T-cell (primary cell): ENCODE results near the gene PODXL2. TPM values are rescaled to one million over a fixed set of nuclear protein-coding genes. Genes with fewer than 3 reads are reported as not detected.

ENCODE experiments used
- ATAC-seq, 4 experiments: fragments of 200-7000 bp in 3 of 4; fragments of 150-1000 bp in 1 of 4; cut with Tn5 transposase; replicated peaks in 1 of 4; 1 replicate in 3 of 4; 2 replicates in 1 of 4; pipeline ENCODE4 v1.10.0; 2021; ENCODE audit warnings: moderate library complexity in 3 of 4, mild to moderate bottlenecking in 2 of 4, moderate number of reproducible peaks in 1 of 4
- CTCF ChIA-PET, 2 donors: fragments of 300-600 bp; sonication (Branson Sonifier 250); formaldehyde crosslinking; loops; one replicate each; lab custom pipeline; 2022; ENCODE audit warnings: antibody characterized with exemption in 2 of 2; lab: Charles Lee
- POLR2A ChIA-PET, 2 donors: fragments of 300-600 bp; sonication (Branson Sonifier 250); formaldehyde crosslinking; loops; one replicate each; lab custom pipeline; 2022; ENCODE audit warnings: antibody characterized with exemption in 2 of 2; lab: Charles Lee
- DNase-seq, 35 experiments: peaks; one replicate each; pipeline versions ENCODE4 v3.0.0 to v3.0.0-alpha.2; 2013 to 2023
- H3K27ac ChIP-seq: one replicate; pipeline ENCODE4 v1.5.1; 2013; ENCODE audit warnings: low read length
- H3K27me3 ChIP-seq, 2 experiments: replicated peaks in 1 of 2; 1 replicate in 1 of 2; 2 replicates in 1 of 2; pipeline versions ENCODE4 v1.6.1 to v1.7.0; 2013; ENCODE audit warnings: low read length in 1 of 2, mixed read lengths in 1 of 2; ENCODE audit not compliant: control insufficient read depth in 2 of 2, insufficient read depth in 2 of 2; ENCODE audit errors: extremely low read depth in 1 of 2
- H3K36me3 ChIP-seq, 2 donors: 1 replicate in 1 of 2; 2 replicates in 1 of 2; pipeline versions ENCODE4 v1.6.1 to v1.7.0; 2013; ENCODE audit warnings: low read length in 1 of 2; ENCODE audit not compliant: control insufficient read depth in 2 of 2, insufficient read depth in 1 of 2; ENCODE audit errors: extremely low read depth in 1 of 2
- H3K4me1 ChIP-seq, 2 experiments: 1 replicate in 1 of 2; 2 replicates in 1 of 2; pipeline versions ENCODE4 v1.6.1 to v1.7.0; 2013; ENCODE audit warnings: low read length in 2 of 2, mixed read lengths in 1 of 2; ENCODE audit not compliant: insufficient read depth in 2 of 2, control insufficient read depth in 1 of 2; ENCODE audit errors: extremely low read depth in 1 of 2
- H3K4me3 ChIP-seq, 2 donors: 1 replicate in 1 of 2; 2 replicates in 1 of 2; pipeline versions ENCODE4 v1.5.1 to v1.7.0; 2013; ENCODE audit warnings: mild to moderate bottlenecking in 2 of 2, low read length in 1 of 2, moderate library complexity in 1 of 2; ENCODE audit not compliant: control insufficient read depth in 1 of 2; ENCODE audit errors: extremely low read depth in 1 of 2
- H3K9me3 ChIP-seq: 2 replicates; pipeline ENCODE4 v1.7.0; 2013
- H3K27ac Mint-ChIP-seq, 2 donors: one replicate each; pipeline ENCODE4 v1.8.0; 2020 to 2021; ENCODE audit warnings: mild to moderate bottlenecking in 2 of 2, mixed read lengths in 2 of 2
- H3K27me3 Mint-ChIP-seq, 2 donors: one replicate each; pipeline ENCODE4 v1.8.0; 2021 to 2022; ENCODE audit warnings: mixed read lengths in 2 of 2
- H3K36me3 Mint-ChIP-seq: one replicate; pipeline ENCODE4 v1.8.0; 2021; ENCODE audit warnings: mixed read lengths
- H3K4me1 Mint-ChIP-seq, 3 donors: one replicate each; pipeline ENCODE4 v1.8.0; 2020 to 2022; ENCODE audit warnings: mixed read lengths in 3 of 3, mild to moderate bottlenecking in 1 of 3
- H3K4me3 Mint-ChIP-seq, 3 donors: one replicate each; pipeline ENCODE4 v1.8.0; 2020 to 2022; ENCODE audit warnings: mild to moderate bottlenecking in 3 of 3, mixed read lengths in 3 of 3, moderate library complexity in 3 of 3
- H3K9me3 Mint-ChIP-seq, 3 donors: one replicate each; pipeline ENCODE4 v1.8.0; 2020 to 2022; ENCODE audit warnings: mixed read lengths in 3 of 3
- WGBS: methylation state at CpG from one replicate; pipeline ENCODE4 v1.1.5; 2013; ENCODE audit warnings: missing lambda C conversion rate; ENCODE audit not compliant: insufficient coverage; 5-methylcytosine and 5-hydroxymethylcytosine counted together
- total RNA-seq, 35 experiments: library from RNA in 6 of 35; stranded (reverse) in 6 of 35; fragments of 120-200 nt in 1 of 35; gene quantifications; one replicate each; pipeline versions ENCODE4 v1.2.1 to v1.2.4 and lab custom pipeline; 2013 to 2026

The PODXL2 gene, protein sequence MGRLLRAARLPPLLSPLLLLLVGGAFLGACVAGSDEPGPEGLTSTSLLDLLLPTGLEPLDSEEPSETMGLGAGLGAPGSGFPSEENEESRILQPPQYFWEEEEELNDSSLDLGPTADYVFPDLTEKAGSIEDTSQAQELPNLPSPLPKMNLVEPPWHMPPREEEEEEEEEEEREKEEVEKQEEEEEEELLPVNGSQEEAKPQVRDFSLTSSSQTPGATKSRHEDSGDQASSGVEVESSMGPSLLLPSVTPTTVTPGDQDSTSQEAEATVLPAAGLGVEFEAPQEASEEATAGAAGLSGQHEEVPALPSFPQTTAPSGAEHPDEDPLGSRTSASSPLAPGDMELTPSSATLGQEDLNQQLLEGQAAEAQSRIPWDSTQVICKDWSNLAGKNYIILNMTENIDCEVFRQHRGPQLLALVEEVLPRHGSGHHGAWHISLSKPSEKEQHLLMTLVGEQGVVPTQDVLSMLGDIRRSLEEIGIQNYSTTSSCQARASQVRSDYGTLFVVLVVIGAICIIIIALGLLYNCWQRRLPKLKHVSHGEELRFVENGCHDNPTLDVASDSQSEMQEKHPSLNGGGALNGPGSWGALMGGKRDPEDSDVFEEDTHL
- 1 to 10 TPM; 2.0 to 4.7 (median 4.2) TPM for total RNA-seq
- total RNA-seq (2013) = 2.9 TPM
- 2.4 to 8.6 (median 4.2) reads per million in 29 experiments for total RNA-seq (lab: John Stamatoyannopoulos, UW)

DNA sequence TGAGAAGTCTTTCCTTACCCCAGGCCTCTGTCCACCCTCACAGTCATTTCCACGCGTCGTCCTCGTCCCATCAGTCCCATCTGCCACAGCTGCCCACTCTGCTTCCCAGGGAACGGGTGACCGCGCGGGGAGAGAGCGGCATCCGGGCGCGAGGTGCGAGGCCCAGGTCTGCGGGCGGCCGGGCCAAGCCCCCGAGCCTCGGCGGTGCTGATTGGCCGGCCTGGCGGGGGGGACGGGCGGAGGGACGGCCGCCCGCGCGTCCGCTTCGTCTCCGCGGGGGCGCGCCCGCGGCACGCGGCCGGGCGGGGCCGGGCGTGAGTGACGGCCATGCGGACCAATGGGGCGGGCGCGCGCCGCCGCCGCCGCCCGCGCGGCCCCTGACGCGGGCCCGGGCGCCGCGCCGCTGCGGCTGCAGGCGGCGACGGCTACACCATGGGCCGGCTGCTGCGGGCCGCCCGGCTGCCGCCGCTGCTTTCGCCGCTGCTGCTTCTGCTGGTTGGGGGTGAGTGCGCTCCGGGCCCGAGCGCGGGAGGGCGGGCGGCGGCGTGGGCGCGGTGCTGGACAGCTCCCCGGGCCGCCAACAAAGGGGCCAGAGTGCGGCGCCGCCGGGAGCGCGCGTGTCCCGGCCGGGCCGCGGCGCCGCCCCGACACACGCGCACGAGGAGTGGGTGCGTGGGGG, at the start of gene PODXL2:
Gene PODXL2, plus strand, starts transcription at position 398 of the 679 bp plus-strand sequence. Its CDS starts 35 bp downstream, at position 433.
- Histone ChIP-seq H3K27ac (no peak within 1 kb of the TSS), H3K36me3 (no peaks in the 10 kb centered on the region), H3K9me3 (no peaks in the 10 kb centered on the region), H3K4me1 (peaks cover 11 to 28% of the 10 kb centered on the region in 2 experiments), H3K4me3 (peak within 1 kb of the TSS; percentile 47 to 64), H3K27me3 (peaks cover 5 to 28% of the 10 kb centered on the region in 2 experiments)
- Mint-ChIP-seq H3K4me1 (peaks cover 24 to 38% (median 38%) of the 10 kb centered on the region in 3 donors), H3K9me3 (no peaks in the 10 kb centered on the region), H3K36me3 (no peaks in the 10 kb centered on the region), H3K4me3 (peak within 1 kb of the TSS; percentile 84 to 96 (median 85)), H3K27ac (peak within 1 kb of the TSS; percentile 25 to 52), H3K27me3 (peaks cover 16 to 38% of the 10 kb centered on the region in 2 donors)
- POLR2A ChIA-PET = no interaction called here
- WGBS = 8% methylated on average over 103 of the region's 105 CpGs
- DNase-seq = peak in 17 of 35 experiments; percentile 4 to 67 (median 18)
- peak; percentile 52 to 68 (median 64) for ATAC-seq
- CTCF ChIA-PET = no interaction called here

DNA sequence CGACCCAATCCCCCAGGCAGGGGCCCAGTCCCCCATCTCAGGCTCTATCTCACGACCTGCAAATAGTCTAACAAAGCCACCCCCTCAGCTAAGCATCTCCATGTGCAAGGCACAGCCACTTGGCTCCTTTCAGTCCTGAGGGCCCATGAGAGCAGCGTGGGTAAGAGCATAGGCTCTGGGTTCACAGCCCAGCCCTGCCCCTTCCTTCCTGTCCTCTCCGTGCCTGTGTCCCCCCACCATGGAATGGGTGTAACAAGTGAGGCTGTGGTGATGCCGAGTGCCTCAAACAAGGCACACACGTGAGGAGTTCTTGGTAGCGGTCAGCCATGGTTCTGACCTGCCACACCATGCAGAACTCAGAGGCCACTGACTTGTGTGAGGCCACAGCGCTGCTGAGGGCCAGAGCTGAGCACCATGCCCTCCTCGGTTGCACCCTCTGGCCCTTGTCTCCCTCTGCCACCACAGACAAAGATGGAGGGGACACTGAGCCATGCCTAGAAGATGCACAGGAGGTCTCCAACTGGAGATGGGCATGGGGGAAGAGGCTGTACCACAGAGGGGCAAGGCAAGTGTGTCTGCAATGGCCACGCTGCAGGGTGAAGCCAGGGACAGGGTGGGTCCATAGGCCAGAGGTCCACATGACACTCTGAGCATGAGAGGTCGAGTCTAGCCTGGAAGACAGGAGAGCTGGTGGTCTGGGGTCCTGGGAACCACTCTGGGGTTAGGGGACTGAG, 48.5 kb upstream of the PODXL2 start:
- Histone ChIP-seq H3K4me3 (no peak overlapping the region), H3K27ac (no peak overlapping the region), H3K27me3 (no peaks in the 10 kb centered on the region), H3K36me3 (peaks cover 2 to 12% of the 10 kb centered on the region in 2 donors), H3K9me3 (no peaks in the 10 kb centered on the region), H3K4me1 (peaks cover 0 to 23% of the 10 kb centered on the region in 2 experiments)
- ChIA-PET CTCF (no interaction called here), POLR2A (interaction anchor here in 1 of 2 donors (0.6 kb wide), 1 partner anchor 10 kb away, joined by 4 read pairs; no protein-coding TSS in a partner anchor)
- Mint-ChIP-seq H3K4me3 (no peak overlapping the region), H3K27ac (no peak overlapping the region), H3K9me3 (no peaks in the 10 kb centered on the region), H3K4me1 (peaks cover 27 to 31% (median 30%) of the 10 kb centered on the region in 3 donors), H3K27me3 (no peaks in the 10 kb centered on the region), H3K36me3 (no peaks in the 10 kb centered on the region)
- DNase-seq (no peak), ATAC-seq (no peak)
- 89% methylated on average over 10 of the region's 11 CpGs for WGBS

DNA sequence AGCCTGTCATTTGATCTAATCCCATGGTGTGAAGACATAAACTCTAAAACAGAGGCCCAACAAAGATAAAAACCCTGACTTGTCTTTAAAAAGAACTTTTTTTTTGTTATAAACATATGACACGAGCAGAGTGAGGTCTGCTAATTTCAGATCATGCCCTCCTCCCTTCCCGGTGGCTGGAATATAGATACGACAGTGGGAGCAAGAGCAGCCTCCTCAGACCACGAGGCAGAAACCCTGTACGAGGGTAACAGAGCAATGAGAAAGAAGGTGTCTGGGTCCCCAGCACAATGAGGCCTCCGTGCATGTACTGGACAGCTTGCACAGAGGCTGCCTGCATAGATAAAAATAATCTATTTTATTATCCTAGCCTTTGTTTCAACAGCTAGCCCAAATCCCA, 44.3 kb upstream of the PODXL2 start:
- Mint-ChIP-seq H3K27ac (no peak overlapping the region), H3K9me3 (no peaks in the 10 kb centered on the region), H3K27me3 (no peaks in the 10 kb centered on the region), H3K4me3 (no peak overlapping the region), H3K36me3 (no peaks in the 10 kb centered on the region), H3K4me1 (peaks cover 39 to 53% (median 47%) of the 10 kb centered on the region in 3 donors)
- H3K4me1 ChIP-seq = peaks cover 9 to 37% of the 10 kb centered on the region in 2 experiments
- ATAC-seq (no peak), DNase-seq (no peak)
- ChIA-PET POLR2A (no interaction called here), CTCF (interaction anchor here in 1 of 2 donors (0.8 kb wide), 1 partner anchor 37 kb away, joined by 3 read pairs; no protein-coding TSS in a partner anchor)
- WGBS = 100% methylated on average over 1 of the region's 6 CpGs
- no peak overlapping the region for H3K4me3 ChIP-seq
- H3K27me3 ChIP-seq = no peaks in the 10 kb centered on the region
- no peaks in the 10 kb centered on the region for H3K9me3 ChIP-seq
- H3K36me3 ChIP-seq = peaks cover 0 to 4% of the 10 kb centered on the region in 2 donors
- no peak overlapping the region for H3K27ac ChIP-seq

DNA sequence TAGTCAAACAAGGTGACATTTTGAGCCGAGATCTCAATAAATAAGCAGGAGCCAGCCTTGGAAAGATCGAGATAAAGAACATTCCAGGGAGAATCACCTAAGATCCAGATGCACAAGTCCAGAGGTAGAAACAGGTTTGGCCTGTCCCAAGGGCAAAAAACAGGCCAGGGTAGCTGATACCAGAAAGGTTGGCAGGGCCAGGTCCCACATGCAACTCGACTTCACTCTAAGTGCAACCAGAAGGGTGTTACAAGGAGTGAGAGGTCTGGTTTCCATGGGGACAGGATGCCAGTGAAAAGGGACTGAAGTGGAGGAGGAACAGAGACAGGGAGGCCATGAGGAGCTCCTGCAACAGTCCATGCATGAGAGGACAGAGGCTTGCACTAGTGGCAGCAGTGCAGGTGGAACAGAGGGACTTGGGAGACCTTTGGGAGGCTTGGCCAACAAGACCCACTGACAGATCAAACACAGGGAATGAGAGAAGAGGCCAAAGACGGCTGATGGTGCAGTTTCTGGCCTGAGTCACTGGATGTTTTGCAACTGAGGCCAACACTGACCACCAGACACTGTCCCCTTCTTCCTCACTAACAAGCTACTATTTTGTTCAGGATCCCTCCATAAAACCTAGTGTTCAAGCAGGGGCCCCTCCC, 43.7 kb upstream of the PODXL2 start:
- ChIA-PET CTCF (interaction anchor here in 1 of 2 donors (0.8 kb wide), 1 partner anchor 37 kb away, joined by 3 read pairs; no protein-coding TSS in a partner anchor), POLR2A (no interaction called here)
- no peaks in the 10 kb centered on the region for H3K36me3 Mint-ChIP-seq
- H3K4me3 Mint-ChIP-seq = no peak overlapping the region
- 90% methylated on average over 4 of the region's 4 CpGs for WGBS
- no peaks in the 10 kb centered on the region for H3K9me3 Mint-ChIP-seq
- ATAC-seq = no peak
- no peaks in the 10 kb centered on the region for H3K27me3 Mint-ChIP-seq
- Histone ChIP-seq H3K4me1 (peaks cover 9 to 36% of the 10 kb centered on the region in 2 experiments), H3K36me3 (peaks cover 0 to 4% of the 10 kb centered on the region in 2 donors), H3K27me3 (no peaks in the 10 kb centered on the region), H3K9me3 (no peaks in the 10 kb centered on the region), H3K27ac (no peak overlapping the region), H3K4me3 (no peak overlapping the region)
- no peak for DNase-seq
- peaks cover 39 to 53% (median 47%) of the 10 kb centered on the region in 3 donors for H3K4me1 Mint-ChIP-seq
- no peak overlapping the region for H3K27ac Mint-ChIP-seq

DNA sequence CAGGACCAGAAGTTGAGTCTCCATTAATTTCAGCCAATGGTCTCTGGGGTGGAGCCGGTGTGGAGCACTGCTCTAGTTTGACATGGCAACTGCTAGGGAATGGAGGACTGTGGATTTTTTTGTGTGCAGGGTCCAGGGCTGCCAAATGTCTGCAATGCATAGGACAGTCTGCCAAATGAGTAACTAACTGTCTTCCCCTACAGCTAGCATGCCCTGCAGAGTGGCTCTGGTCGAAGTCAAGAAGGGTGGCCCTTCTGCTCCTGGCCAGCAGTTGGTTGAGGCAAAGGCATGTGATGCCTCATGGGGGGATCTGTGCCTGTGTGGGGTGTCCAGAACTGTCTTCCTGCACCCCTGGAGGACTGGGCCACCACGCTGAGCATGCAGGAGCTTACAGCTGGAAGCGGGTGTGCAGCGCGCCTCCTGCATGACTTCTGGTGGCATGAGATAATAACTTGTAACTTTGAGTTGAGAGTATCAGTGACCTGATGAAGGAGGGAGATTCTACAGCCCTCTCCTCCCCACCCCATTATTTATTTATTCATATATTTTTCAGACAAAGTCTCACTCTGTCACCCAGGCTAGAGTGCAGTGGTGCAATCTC, 43.1 kb upstream of the PODXL2 start:
- Mint-ChIP-seq H3K27me3 (no peaks in the 10 kb centered on the region), H3K27ac (peak overlapping the region in 1 of 2 donors; percentile 40), H3K4me3 (no peak overlapping the region), H3K4me1 (peaks cover 33 to 49% (median 45%) of the 10 kb centered on the region in 3 donors), H3K36me3 (no peaks in the 10 kb centered on the region), H3K9me3 (no peaks in the 10 kb centered on the region)
- Histone ChIP-seq H3K27ac (no peak overlapping the region), H3K9me3 (no peaks in the 10 kb centered on the region), H3K4me3 (no peak overlapping the region), H3K27me3 (no peaks in the 10 kb centered on the region), H3K4me1 (peaks cover 9 to 29% of the 10 kb centered on the region in 2 experiments), H3K36me3 (peaks cover 0 to under 1% of the 10 kb centered on the region in 2 donors)
- DNase-seq = no peak
- ATAC-seq = no peak
- ChIA-PET POLR2A (no interaction called here), CTCF (no interaction called here)
- WGBS = 83% methylated on average over 2 of the region's 6 CpGs
